ENCODE measurements around the gene SMCP.

The SMCP gene

GRCh38 chr1:152884085-152884484, 6.0 kb downstream of the SMCP start:
- peak; percentile 36; the same call in 1 of the 3 replicates for ATAC-seq (ENCODE audit: low read depth)
- H3K36me3 ChIP-seq (ENCODE audit: low read depth) = no peaks in the 10 kb centered on the region
- peaks cover 54% of the 10 kb centered on the region for H3K4me1 ChIP-seq (ENCODE audit: insufficient read depth, poor library complexity, severe bottlenecking)
- no peak overlapping the region for H3K4me3 ChIP-seq (ENCODE audit: severe bottlenecking)
- H3K27ac ChIP-seq (ENCODE audit: poor library complexity, severe bottlenecking) = peak overlapping the region; percentile 68
- no peaks in the 10 kb centered on the region for H3K9me3 ChIP-seq (ENCODE audit: severe bottlenecking)
- no peak for DNase-seq (ENCODE audit: low spot score)
- TF ChIP-seq CTCF (IDR thresholded peaks at IDR 0.05; ENCODE audit: poor library complexity, severe bottlenecking) = no peak
- no peaks in the 10 kb centered on the region for H3K27me3 ChIP-seq (ENCODE audit: insufficient read depth, poor library complexity, severe bottlenecking)

GRCh38 chr1:152884506-152884905, 6.4 kb downstream of the SMCP start:
- Histone ChIP-seq H3K4me3 (ENCODE audit: severe bottlenecking) (no peak overlapping the region), H3K27ac (ENCODE audit: poor library complexity, severe bottlenecking) (peak overlapping the region; percentile 68), H3K36me3 (ENCODE audit: low read depth) (no peaks in the 10 kb centered on the region), H3K4me1 (ENCODE audit: insufficient read depth, poor library complexity, severe bottlenecking) (peaks cover 54% of the 10 kb centered on the region), H3K9me3 (ENCODE audit: severe bottlenecking) (no peaks in the 10 kb centered on the region), H3K27me3 (ENCODE audit: insufficient read depth, poor library complexity, severe bottlenecking) (no peaks in the 10 kb centered on the region)
- TF ChIP-seq CTCF (IDR thresholded peaks at IDR 0.05; ENCODE audit: poor library complexity, severe bottlenecking) = no peak
- DNase-seq (ENCODE audit: low spot score) = no peak
- no peak for ATAC-seq (ENCODE audit: low read depth)

GRCh38 chr1:152884966-152885624, 7.0 kb downstream of the SMCP start:
- ATAC-seq (ENCODE audit: low read depth) (peak; percentile 71), DNase-seq (ENCODE audit: low spot score) (no peak)
- Histone ChIP-seq H3K27me3 (ENCODE audit: insufficient read depth, poor library complexity, severe bottlenecking) (no peaks in the 10 kb centered on the region), H3K9me3 (ENCODE audit: severe bottlenecking) (no peaks in the 10 kb centered on the region), H3K36me3 (ENCODE audit: low read depth) (no peaks in the 10 kb centered on the region), H3K4me1 (ENCODE audit: insufficient read depth, poor library complexity, severe bottlenecking) (peaks cover 49% of the 10 kb centered on the region), H3K27ac (ENCODE audit: poor library complexity, severe bottlenecking) (peak overlapping the region; percentile 68), H3K4me3 (ENCODE audit: severe bottlenecking) (no peak overlapping the region)
- TF ChIP-seq CTCF (IDR thresholded peaks at IDR 0.05; ENCODE audit: poor library complexity, severe bottlenecking) = no peak

GRCh38 chr1:152886085-152886484, 8.0 kb downstream of the SMCP start:
- no peak for ATAC-seq (ENCODE audit: low read depth)
- Histone ChIP-seq H3K27ac (ENCODE audit: poor library complexity, severe bottlenecking) (peak overlapping the region; percentile 68), H3K4me1 (ENCODE audit: insufficient read depth, poor library complexity, severe bottlenecking) (peaks cover 40% of the 10 kb centered on the region), H3K36me3 (ENCODE audit: low read depth) (no peaks in the 10 kb centered on the region), H3K4me3 (ENCODE audit: severe bottlenecking) (no peak overlapping the region), H3K27me3 (ENCODE audit: insufficient read depth, poor library complexity, severe bottlenecking) (no peaks in the 10 kb centered on the region), H3K9me3 (ENCODE audit: severe bottlenecking) (no peaks in the 10 kb centered on the region)
- no peak for DNase-seq (ENCODE audit: low spot score)
- no peak for TF ChIP-seq CTCF (IDR thresholded peaks at IDR 0.05; ENCODE audit: poor library complexity, severe bottlenecking)

- Histone ChIP-seq H3K4me1 (ENCODE audit: insufficient read depth, poor library complexity, severe bottlenecking) (peaks cover 40% of the 10 kb centered on the region), H3K9me3 (ENCODE audit: severe bottlenecking) (no peaks in the 10 kb centered on the region), H3K4me3 (ENCODE audit: severe bottlenecking) (no peak overlapping the region), H3K27me3 (ENCODE audit: insufficient read depth, poor library complexity, severe bottlenecking) (no peaks in the 10 kb centered on the region), H3K27ac (ENCODE audit: poor library complexity, severe bottlenecking) (peak overlapping the region; percentile 68), H3K36me3 (ENCODE audit: low read depth) (no peaks in the 10 kb centered on the region)
- peak; percentile 35 for ATAC-seq (ENCODE audit: low read depth)
- TF ChIP-seq CTCF (IDR thresholded peaks at IDR 0.05; ENCODE audit: poor library complexity, severe bottlenecking) = no peak
- DNase-seq (ENCODE audit: low spot score) = no peak
These were observed 8.8 kb downstream of the SMCP start for GRCh38 chr1:152886758-152887409.

All from RWPE2 (cell line).